Smooth muscle cell (in vitro differentiated cells): Measurements from ENCODE around the gene SCAPER. TPM values are rescaled to one million over a fixed set of nuclear protein-coding genes. Genes with fewer than 3 reads are reported as not detected.

Experiments used
- DNase-seq: peaks from one replicate; lab custom pipeline; 2025; ENCODE audit not compliant: unreplicated experiment; lab: John Stamatoyannopoulos, UW
- H2AFZ ChIP-seq: fragments of 200-600 bp; sonication (generic); 2 replicates; pipeline ENCODE4 v1.6.0; 2016; ENCODE audit warnings: antibody characterized with exemption, low read depth, mild to moderate bottlenecking
- H3F3A ChIP-seq: fragments of 200-600 bp; sonication (generic); 2 replicates; pipeline ENCODE4 v1.6.0; 2017; ENCODE audit warnings: antibody characterized with exemption, low read depth
- H3K27ac ChIP-seq: fragments of 200-600 bp; sonication (generic); 2 replicates; pipeline ENCODE4 v1.5.1; 2016; ENCODE audit warnings: low read depth, mild to moderate bottlenecking
- H3K27me3 ChIP-seq: fragments of 200-600 bp; sonication (generic); 2 replicates; pipeline ENCODE4 v1.6.1; 2016; ENCODE audit warnings: low read depth, mild to moderate bottlenecking
- H3K36me3 ChIP-seq: fragments of 200-600 bp; sonication (generic); 2 replicates; pipeline ENCODE4 v1.5.1; 2016; ENCODE audit warnings: low read depth
- H3K4me1 ChIP-seq: fragments of 200-600 bp; sonication (generic); 2 replicates; pipeline ENCODE4 v1.5.1; 2016; ENCODE audit warnings: low read depth
- H3K4me2 ChIP-seq: fragments of 200-600 bp; sonication (generic); 2 replicates; pipeline ENCODE4 v1.6.0; 2016; ENCODE audit warnings: mild to moderate bottlenecking
- H3K4me3 ChIP-seq: fragments of 200-600 bp; sonication (generic); 2 replicates; pipeline ENCODE4 v1.5.1; 2016; ENCODE audit warnings: mild to moderate bottlenecking
- H3K79me2 ChIP-seq: fragments of 200-600 bp; sonication (generic); 2 replicates; pipeline ENCODE4 v1.6.0; 2016; ENCODE audit warnings: low read depth, mild to moderate bottlenecking
- H3K9ac ChIP-seq: fragments of 200-600 bp; sonication (generic); 2 replicates; pipeline ENCODE4 v1.6.0; 2016; ENCODE audit warnings: low read depth
- H3K9me3 ChIP-seq: fragments of 200-600 bp; sonication (generic); replicated peaks from 2 replicates; pipeline ENCODE4 v1.5.1; 2016; ENCODE audit warnings: low read depth
- H4K20me1 ChIP-seq: fragments of 200-600 bp; sonication (generic); 2 replicates; pipeline ENCODE4 v1.6.0; 2016; ENCODE audit warnings: low read depth
- WGBS: methylation state at CpG from one replicate; pipeline ENCODE4 v1.1.7; 2016; ENCODE audit warnings: low lambda C conversion rate; 5-methylcytosine and 5-hydroxymethylcytosine counted together
- polyA plus RNA-seq: library from polyadenylated mRNA; unstranded; fragments of >200 nt; fragmentation: Nextera tagmentation; extraction: Ambion mirVana; gene quantifications from 2 replicates; pipeline ENCODE4 v1.2.1, GENCODE V29; 2016
- total RNA-seq: library from RNA; depleted of rRNA; stranded (reverse); fragments of >200 nt; gene quantifications from 2 replicates; pipeline ENCODE4 v1.2.3, GENCODE V29; 2014
- TF ChIP-seq, protein P1 (sequence below): fragments of 200-600 bp; sonication (generic); IDR thresholded peaks from 2 replicates; pipeline ENCODE4 v1.5.1; 2017; ENCODE audit warnings: borderline replicate concordance, mild to moderate bottlenecking, antibody characterized with exemption; ENCODE audit not compliant: insufficient read depth, poor library complexity, severe bottlenecking

SCAPER gene
- total and polyA plus RNA-seq, 2 experiments from 2014 or later: 6.6 to 34.3 TPM

GRCh38 chr15:76553564-76553963 is 351.6 kb downstream of the SCAPER start:
- no peaks in the 10 kb centered on the region for H3K79me2 ChIP-seq
- DNase-seq: no peak
- H2AFZ ChIP-seq: no peak overlapping the region
- no peaks in the 10 kb centered on the region for H3K4me1 ChIP-seq
- TF ChIP-seq, protein P1, sequence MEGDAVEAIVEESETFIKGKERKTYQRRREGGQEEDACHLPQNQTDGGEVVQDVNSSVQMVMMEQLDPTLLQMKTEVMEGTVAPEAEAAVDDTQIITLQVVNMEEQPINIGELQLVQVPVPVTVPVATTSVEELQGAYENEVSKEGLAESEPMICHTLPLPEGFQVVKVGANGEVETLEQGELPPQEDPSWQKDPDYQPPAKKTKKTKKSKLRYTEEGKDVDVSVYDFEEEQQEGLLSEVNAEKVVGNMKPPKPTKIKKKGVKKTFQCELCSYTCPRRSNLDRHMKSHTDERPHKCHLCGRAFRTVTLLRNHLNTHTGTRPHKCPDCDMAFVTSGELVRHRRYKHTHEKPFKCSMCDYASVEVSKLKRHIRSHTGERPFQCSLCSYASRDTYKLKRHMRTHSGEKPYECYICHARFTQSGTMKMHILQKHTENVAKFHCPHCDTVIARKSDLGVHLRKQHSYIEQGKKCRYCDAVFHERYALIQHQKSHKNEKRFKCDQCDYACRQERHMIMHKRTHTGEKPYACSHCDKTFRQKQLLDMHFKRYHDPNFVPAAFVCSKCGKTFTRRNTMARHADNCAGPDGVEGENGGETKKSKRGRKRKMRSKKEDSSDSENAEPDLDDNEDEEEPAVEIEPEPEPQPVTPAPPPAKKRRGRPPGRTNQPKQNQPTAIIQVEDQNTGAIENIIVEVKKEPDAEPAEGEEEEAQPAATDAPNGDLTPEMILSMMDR: no peak
- no peaks in the 10 kb centered on the region for H3K27me3 ChIP-seq
- 93% methylated on average over 2 of the region's 2 CpGs for WGBS
- no peak overlapping the region for H3K9ac ChIP-seq
- no peak overlapping the region for H3K4me3 ChIP-seq
- no peaks in the 10 kb centered on the region for H4K20me1 ChIP-seq
- no peak overlapping the region for H3K4me2 ChIP-seq
- no peaks in the 10 kb centered on the region for H3F3A ChIP-seq
- H3K36me3 ChIP-seq: no peaks in the 10 kb centered on the region
- H3K9me3 ChIP-seq: peaks cover 3% of the 10 kb centered on the region
- no peak overlapping the region for H3K27ac ChIP-seq

DNA sequence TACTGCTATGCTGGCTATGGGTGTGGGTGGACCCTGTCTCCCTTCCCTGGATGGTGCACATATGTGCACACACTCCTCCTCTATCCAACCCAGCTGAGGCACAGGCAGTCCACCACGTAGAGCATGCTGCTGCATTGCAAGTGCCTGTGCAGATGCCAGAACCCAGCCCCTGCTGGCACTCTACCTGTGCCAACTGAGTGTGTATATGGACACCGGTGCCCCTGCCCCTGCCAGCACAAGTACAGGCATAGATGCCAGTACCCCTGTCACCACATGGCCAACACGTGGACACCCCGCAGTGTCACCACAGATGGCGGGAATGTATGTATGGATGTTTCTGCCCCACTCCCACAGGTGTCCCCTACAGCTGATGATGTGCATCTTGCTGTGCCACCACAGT is 352.0 kb downstream of the SCAPER start:
- Histone ChIP-seq H3K27me3 (no peaks in the 10 kb centered on the region), H3K9me3 (peaks cover 3% of the 10 kb centered on the region), H3K79me2 (no peaks in the 10 kb centered on the region), H3K27ac (no peak overlapping the region), H3K9ac (no peak overlapping the region), H3K4me3 (no peak overlapping the region), H3K4me1 (no peaks in the 10 kb centered on the region), H4K20me1 (no peaks in the 10 kb centered on the region), H2AFZ (no peak overlapping the region), H3F3A (no peaks in the 10 kb centered on the region), H3K36me3 (no peaks in the 10 kb centered on the region), H3K4me2 (no peak overlapping the region)
- DNase-seq: no peak
- TF ChIP-seq, protein P1: no peak
- 91% methylated on average over 5 of the region's 5 CpGs for WGBS

DNA sequence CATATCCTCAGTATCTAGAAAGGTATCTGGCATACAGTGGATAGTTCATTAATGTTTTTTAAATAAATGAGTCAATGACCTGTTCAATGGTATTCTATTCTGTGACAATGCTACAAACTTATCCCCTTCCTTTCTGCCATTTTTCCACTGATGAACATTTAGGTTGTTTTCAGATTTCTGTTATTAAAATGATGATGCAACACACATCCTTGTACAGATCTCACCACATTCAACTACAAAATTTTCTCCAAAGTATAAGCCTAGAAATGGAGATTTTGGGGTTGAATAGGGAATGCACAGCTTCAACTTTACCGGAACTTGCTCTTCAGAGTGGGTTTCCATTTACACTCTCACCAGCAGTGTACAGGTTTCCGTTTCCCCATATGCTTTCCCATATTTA is 358.3 kb downstream of the SCAPER start:
- Histone ChIP-seq H3K36me3 (no peaks in the 10 kb centered on the region), H3K27ac (no peak overlapping the region), H2AFZ (no peak overlapping the region), H4K20me1 (no peaks in the 10 kb centered on the region), H3K9ac (no peak overlapping the region), H3K79me2 (no peaks in the 10 kb centered on the region), H3K4me2 (no peak overlapping the region), H3F3A (no peaks in the 10 kb centered on the region), H3K4me3 (no peak overlapping the region), H3K27me3 (no peaks in the 10 kb centered on the region), H3K4me1 (no peaks in the 10 kb centered on the region), H3K9me3 (peaks cover 3% of the 10 kb centered on the region)
- TF ChIP-seq, protein P1: no peak
- no peak for DNase-seq
- 97% methylated on average over 2 of the region's 2 CpGs for WGBS

DNA sequence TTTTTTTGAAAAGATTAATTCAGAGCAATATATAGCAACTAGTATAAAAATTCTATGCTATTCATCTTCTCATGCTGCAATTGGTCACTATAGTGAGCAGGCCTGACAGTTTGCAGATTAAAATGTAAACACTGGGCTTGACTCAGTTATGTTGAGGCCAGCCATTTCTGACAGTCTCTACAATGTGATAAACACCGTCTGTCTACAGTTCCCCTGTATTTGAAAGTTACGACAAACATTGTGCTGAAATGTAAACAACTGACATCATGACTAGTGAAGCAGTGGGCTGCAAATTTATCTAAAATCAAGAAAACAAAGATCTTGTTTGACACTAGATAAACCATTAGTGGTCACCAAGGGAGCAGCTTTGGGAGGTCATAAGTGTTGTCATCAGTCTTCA is 371.1 kb downstream of the SCAPER start:
- no peaks in the 10 kb centered on the region for H4K20me1 ChIP-seq
- H3K9me3 ChIP-seq: no peaks in the 10 kb centered on the region
- no peaks in the 10 kb centered on the region for H3F3A ChIP-seq
- H3K4me2 ChIP-seq: no peak overlapping the region
- TF ChIP-seq, protein P1: no peak
- no peaks in the 10 kb centered on the region for H3K4me1 ChIP-seq
- no peaks in the 10 kb centered on the region for H3K79me2 ChIP-seq
- no peak overlapping the region for H3K9ac ChIP-seq
- H3K27me3 ChIP-seq: no peaks in the 10 kb centered on the region
- no peak overlapping the region for H3K4me3 ChIP-seq
- 19% methylated on average over 2 of the region's 2 CpGs for WGBS
- H3K27ac ChIP-seq: no peak overlapping the region
- H2AFZ ChIP-seq: no peak overlapping the region
- DNase-seq: no peak
- no peaks in the 10 kb centered on the region for H3K36me3 ChIP-seq
